GM23248 (cell line): ENCODE results near the gene NUP205. TPM values are rescaled to one million over a fixed set of nuclear protein-coding genes. Genes with fewer than 3 reads are reported as not detected.
A peak's percentile ranks its signal among the peaks of the same experiment; 100 is the strongest.

ENCODE experiments used
- DNase-seq: peaks from one replicate; pipeline ENCODE4 v3.0.0-alpha.2; 2015
- H2AFZ ChIP-seq: fragments of 200-600 bp; sonication (generic); 2 replicates; pipeline ENCODE4 v1.6.1; 2016; ENCODE audit warnings: antibody characterized with exemption
- H3F3A ChIP-seq: fragments of 200-600 bp; sonication (generic); 2 replicates; pipeline ENCODE4 v1.6.1; 2016; ENCODE audit warnings: mild to moderate bottlenecking, antibody characterized with exemption, mixed run types; ENCODE audit not compliant: insufficient read depth
- H3K27ac ChIP-seq: fragments of 200-600 bp; sonication (generic); 2 replicates; pipeline ENCODE4 v1.5.1; 2016; ENCODE audit warnings: mild to moderate bottlenecking
- H3K27me3 ChIP-seq: fragments of 200-600 bp; sonication (generic); replicated peaks from 2 replicates; pipeline ENCODE4 v1.6.1; 2016; ENCODE audit warnings: mild to moderate bottlenecking; ENCODE audit not compliant: insufficient read depth
- H3K36me3 ChIP-seq: fragments of 200-600 bp; sonication (generic); 2 replicates; pipeline ENCODE4 v1.6.1; 2016; ENCODE audit warnings: low read depth, mild to moderate bottlenecking
- H3K4me1 ChIP-seq: fragments of 200-600 bp; sonication (generic); 2 replicates; pipeline ENCODE4 v1.6.1; 2016; ENCODE audit warnings: mild to moderate bottlenecking; ENCODE audit not compliant: insufficient read depth
- H3K4me2 ChIP-seq: fragments of 200-600 bp; sonication (generic); one replicate; pipeline ENCODE4 v1.6.1; 2016; ENCODE audit warnings: mild to moderate bottlenecking; ENCODE audit not compliant: unreplicated experiment
- H3K4me3 ChIP-seq: fragments of 200-600 bp; sonication (generic); 2 replicates; pipeline ENCODE4 v1.5.1; 2016; ENCODE audit warnings: mild to moderate bottlenecking
- H3K79me2 ChIP-seq: fragments of 200-600 bp; sonication (generic); 2 replicates; pipeline ENCODE4 v1.6.1; 2016; ENCODE audit warnings: mild to moderate bottlenecking; ENCODE audit not compliant: insufficient read depth
- H3K9ac ChIP-seq: fragments of 200-600 bp; sonication (generic); 2 replicates; pipeline ENCODE4 v1.6.1; 2016; ENCODE audit warnings: mild to moderate bottlenecking
- H3K9me2 ChIP-seq: fragments of 200-600 bp; sonication (generic); 2 replicates; pipeline ENCODE4 v1.6.1; 2016; ENCODE audit warnings: mixed run types, mild to moderate bottlenecking, moderate library complexity; ENCODE audit not compliant: insufficient read depth
- H3K9me3 ChIP-seq: fragments of 200-600 bp; sonication (generic); one replicate; pipeline ENCODE4 v1.6.1; 2017; ENCODE audit warnings: low read depth
- H4K20me1 ChIP-seq: fragments of 200-600 bp; sonication (generic); 2 replicates; pipeline ENCODE4 v1.6.0; 2016; ENCODE audit not compliant: insufficient read depth
- EZH2 ChIP-seq: fragments of 200-600 bp; sonication (generic); IDR thresholded peaks from 2 replicates; pipeline ENCODE4 v1.6.1; 2018; ENCODE audit warnings: antibody characterized with exemption, mild to moderate bottlenecking; ENCODE audit not compliant: insufficient read depth, poor library complexity, severe bottlenecking
- EZH2phosphoT487 ChIP-seq: fragments of 200-600 bp; sonication (generic); IDR thresholded peaks from 2 replicates; pipeline ENCODE4 v1.6.1; 2018; ENCODE audit warnings: antibody characterized with exemption, moderate library complexity, mild to moderate bottlenecking, low read depth; ENCODE audit not compliant: insufficient read depth
- WGBS, 2 experiments: methylation state at CpG; one replicate each; pipeline ENCODE4 v1.1.6; 2015 to 2017; ENCODE audit warnings: low lambda C conversion rate in 2 of 2, low coverage in 1 of 2; ENCODE audit errors: missing lambda C conversion rate in 2 of 2; 5-methylcytosine and 5-hydroxymethylcytosine counted together
- in situ Hi-C: fragments of 300-500 bp; cut with MboI; formaldehyde crosslinking; loops from 2 replicates; pipeline ENCODE4 v1.15.0; 2020
- polyA plus RNA-seq: library from polyadenylated mRNA; unstranded; fragments of >200 nt; fragmentation: Nextera tagmentation; extraction: Ambion mirVana; gene quantifications from 2 replicates; pipeline ENCODE4 v1.2.1, GENCODE V29; 2016
- total RNA-seq: library from RNA; depleted of rRNA; stranded (reverse); fragments of >200 nt; shearing (Covaris generic); gene quantifications from 2 replicates; pipeline ENCODE4 v1.2.3, GENCODE V29; 2014; rRNA removed

NUP205 gene, protein sequence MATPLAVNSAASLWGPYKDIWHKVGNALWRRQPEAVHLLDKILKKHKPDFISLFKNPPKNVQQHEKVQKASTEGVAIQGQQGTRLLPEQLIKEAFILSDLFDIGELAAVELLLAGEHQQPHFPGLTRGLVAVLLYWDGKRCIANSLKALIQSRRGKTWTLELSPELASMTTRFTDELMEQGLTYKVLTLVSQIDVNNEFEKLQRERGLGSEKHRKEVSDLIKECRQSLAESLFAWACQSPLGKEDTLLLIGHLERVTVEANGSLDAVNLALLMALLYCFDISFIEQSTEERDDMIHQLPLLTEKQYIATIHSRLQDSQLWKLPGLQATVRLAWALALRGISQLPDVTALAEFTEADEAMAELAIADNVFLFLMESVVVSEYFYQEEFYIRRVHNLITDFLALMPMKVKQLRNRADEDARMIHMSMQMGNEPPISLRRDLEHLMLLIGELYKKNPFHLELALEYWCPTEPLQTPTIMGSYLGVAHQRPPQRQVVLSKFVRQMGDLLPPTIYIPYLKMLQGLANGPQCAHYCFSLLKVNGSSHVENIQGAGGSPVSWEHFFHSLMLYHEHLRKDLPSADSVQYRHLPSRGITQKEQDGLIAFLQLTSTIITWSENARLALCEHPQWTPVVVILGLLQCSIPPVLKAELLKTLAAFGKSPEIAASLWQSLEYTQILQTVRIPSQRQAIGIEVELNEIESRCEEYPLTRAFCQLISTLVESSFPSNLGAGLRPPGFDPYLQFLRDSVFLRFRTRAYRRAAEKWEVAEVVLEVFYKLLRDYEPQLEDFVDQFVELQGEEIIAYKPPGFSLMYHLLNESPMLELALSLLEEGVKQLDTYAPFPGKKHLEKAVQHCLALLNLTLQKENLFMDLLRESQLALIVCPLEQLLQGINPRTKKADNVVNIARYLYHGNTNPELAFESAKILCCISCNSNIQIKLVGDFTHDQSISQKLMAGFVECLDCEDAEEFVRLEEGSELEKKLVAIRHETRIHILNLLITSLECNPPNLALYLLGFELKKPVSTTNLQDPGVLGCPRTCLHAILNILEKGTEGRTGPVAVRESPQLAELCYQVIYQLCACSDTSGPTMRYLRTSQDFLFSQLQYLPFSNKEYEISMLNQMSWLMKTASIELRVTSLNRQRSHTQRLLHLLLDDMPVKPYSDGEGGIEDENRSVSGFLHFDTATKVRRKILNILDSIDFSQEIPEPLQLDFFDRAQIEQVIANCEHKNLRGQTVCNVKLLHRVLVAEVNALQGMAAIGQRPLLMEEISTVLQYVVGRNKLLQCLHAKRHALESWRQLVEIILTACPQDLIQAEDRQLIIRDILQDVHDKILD (N-terminal part only)
- 31.8 and 45.7 TPM in 2 replicates for total RNA-seq
- polyA plus RNA-seq: 17.4 and 18.5 TPM in 2 replicates

DNA sequence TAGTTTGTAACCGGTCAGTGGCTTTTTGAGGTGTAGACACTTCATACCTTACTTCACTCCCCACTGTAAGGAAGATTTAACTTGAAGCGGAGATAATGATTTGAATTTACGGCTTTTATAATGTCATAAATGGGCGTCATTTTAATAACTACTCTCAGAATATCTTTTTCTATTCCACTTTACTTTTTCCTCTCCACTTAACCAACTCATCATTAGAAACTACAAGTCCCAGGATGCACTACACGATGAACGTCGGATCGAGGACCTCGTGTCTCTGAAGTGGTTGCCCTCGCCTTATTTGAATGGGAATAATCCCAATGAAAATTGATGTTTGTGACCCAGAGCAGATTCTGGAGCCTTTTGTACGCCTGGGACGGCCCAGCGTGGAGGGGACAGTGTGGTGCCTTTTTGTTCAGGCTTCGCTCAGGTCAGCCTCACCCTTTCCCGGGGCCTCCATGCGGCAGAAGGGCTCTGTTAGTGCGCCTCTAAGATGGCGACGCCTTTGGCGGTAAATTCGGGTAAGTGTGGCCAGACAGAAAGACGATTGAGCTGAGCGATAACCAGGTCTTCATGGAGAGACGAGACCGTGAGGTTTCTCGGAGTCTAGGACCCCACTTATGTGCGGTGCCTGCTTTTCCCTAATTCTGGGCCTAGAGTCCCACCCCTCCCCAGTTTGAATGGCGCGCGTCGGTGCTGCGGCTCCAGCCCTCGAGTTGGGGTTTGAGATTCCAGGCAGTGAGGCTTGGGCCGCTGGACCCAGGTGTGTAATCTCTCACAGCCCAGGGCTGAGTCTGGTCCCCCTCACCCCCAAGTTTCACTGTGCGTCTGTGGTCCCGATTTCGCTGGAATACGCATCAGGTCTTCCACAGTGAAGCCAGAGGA, at the start of gene NUP205:
Gene NUP205, plus strand, starts transcription at position 463 of the 882 bp plus-strand sequence. Its CDS starts 28 bp downstream, at position 491.
- Histone ChIP-seq H3K9ac (peak within 1 kb of the TSS; percentile 92), H3K79me2 (peaks cover 42% of the 10 kb centered on the region), H2AFZ (peak within 1 kb of the TSS; percentile 100), H3K27me3 (no peaks in the 10 kb centered on the region), H4K20me1 (no peaks in the 10 kb centered on the region), H3K9me2 (no peaks in the 10 kb centered on the region), H3K9me3 (no peaks in the 10 kb centered on the region), H3K4me3 (peak within 1 kb of the TSS; percentile 87), H3K4me1 (peaks cover 7% of the 10 kb centered on the region; the same call in 1 of the 2 replicates), H3F3A (peaks cover 12% of the 10 kb centered on the region), H3K36me3 (no peaks in the 10 kb centered on the region), H3K4me2 (peak within 1 kb of the TSS; percentile 92), H3K27ac (peak within 1 kb of the TSS; percentile 92)
- in situ Hi-C loops: loop anchor here (25.0 kb wide), 1 partner anchor 270 kb away; no protein-coding TSS in a partner anchor
- WGBS, 2 experiments: 0 to 1% methylated on average over 38 of the region's 38 CpGs
- TF ChIP-seq EZH2 (no peak), EZH2phosphoT487 (no peak)
- DNase-seq: peak; percentile 93

DNA sequence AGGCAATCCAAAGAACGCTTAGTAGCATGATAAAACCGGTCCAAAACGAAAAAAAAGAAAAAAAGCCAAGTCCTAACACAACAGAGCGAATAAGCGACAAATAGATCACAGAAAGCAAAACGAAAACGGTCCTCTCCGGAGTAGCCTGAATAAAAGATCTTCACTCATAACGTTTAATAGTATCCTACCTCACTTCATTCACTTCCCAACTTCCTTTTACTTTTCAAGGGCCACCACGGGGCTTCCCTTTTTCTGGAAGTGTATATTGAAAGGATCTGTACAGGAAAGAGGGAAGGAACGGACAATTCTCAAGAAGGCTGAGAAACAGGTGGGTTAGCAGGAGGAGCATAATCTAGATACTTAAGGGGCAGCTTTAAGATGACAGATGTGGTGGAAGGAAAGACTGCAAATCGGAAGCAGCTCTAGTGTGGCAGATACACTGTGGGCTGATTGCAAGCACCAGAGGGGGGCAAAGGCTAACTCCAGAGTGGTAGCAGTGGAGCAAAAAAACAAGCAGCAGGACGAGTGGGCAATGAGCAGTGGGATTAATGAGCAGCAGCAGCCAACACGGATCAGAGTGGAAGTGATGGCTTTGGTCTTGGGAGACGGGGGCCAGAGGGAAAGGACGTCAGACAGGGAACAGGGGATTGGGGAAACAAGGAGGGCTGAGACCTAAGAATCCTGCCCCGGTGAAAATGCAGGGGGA, 48.7 kb upstream of the NUP205 start:
- Histone ChIP-seq H3K4me3 (peak overlapping the region; percentile 97), H2AFZ (peak overlapping the region; percentile 76), H3F3A (peaks cover 24% of the 10 kb centered on the region), H3K9me2 (no peaks in the 10 kb centered on the region), H3K36me3 (no peaks in the 10 kb centered on the region), H3K9ac (peak overlapping the region; percentile 92), H3K27me3 (no peaks in the 10 kb centered on the region), H3K9me3 (no peaks in the 10 kb centered on the region), H3K4me1 (peaks cover 16% of the 10 kb centered on the region), H4K20me1 (peaks cover 8% of the 10 kb centered on the region; the same call in 1 of the 2 replicates), H3K27ac (peak overlapping the region; percentile 86), H3K79me2 (peaks cover 53% of the 10 kb centered on the region), H3K4me2 (peak overlapping the region; percentile 98)
- TF ChIP-seq EZH2: no peak
- TF ChIP-seq EZH2phosphoT487: no peak
- DNase-seq: peak; percentile 59
- WGBS, 2 experiments: 2 to 3% methylated on average over 17 of the region's 17 CpGs
- in situ Hi-C loops: no loop called here

DNA sequence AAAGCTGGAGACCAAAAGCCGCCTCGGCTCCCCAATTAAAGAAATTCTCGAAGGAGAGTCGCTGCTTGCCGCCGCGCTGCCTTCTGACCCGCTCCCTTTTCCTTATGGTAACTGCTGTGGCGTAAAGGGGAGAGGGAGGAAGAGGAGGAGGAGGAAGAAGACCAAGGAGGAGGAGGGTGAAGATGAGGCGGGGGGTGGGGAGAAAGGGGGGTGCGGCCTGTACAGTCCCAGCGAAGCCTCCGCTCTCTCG, 48.2 kb upstream of the NUP205 start:
- 0 to 5% methylated on average over 9 to 14 of the region's 14 CpGs for WGBS, 2 experiments
- Histone ChIP-seq H3K9me2 (no peaks in the 10 kb centered on the region), H3K36me3 (no peaks in the 10 kb centered on the region), H3K27ac (peak overlapping the region; percentile 86), H3K27me3 (no peaks in the 10 kb centered on the region), H4K20me1 (peaks cover 8% of the 10 kb centered on the region; the same call in 1 of the 2 replicates), H3K4me2 (peak overlapping the region; percentile 98), H2AFZ (peak overlapping the region; percentile 76), H3K4me1 (peaks cover 16% of the 10 kb centered on the region), H3K9ac (peak overlapping the region; percentile 92), H3K4me3 (peak overlapping the region; percentile 97), H3K79me2 (peaks cover 51% of the 10 kb centered on the region), H3F3A (peaks cover 24% of the 10 kb centered on the region), H3K9me3 (no peaks in the 10 kb centered on the region)
- TF ChIP-seq EZH2 (no peak), EZH2phosphoT487 (no peak)
- no peak for DNase-seq
- in situ Hi-C loops: no loop called here
